ENCODE results near the gene MARCHF9.
A peak's percentile ranks its signal among the peaks of the same experiment; 100 is the strongest.

Gene MARCHF9

DNA sequence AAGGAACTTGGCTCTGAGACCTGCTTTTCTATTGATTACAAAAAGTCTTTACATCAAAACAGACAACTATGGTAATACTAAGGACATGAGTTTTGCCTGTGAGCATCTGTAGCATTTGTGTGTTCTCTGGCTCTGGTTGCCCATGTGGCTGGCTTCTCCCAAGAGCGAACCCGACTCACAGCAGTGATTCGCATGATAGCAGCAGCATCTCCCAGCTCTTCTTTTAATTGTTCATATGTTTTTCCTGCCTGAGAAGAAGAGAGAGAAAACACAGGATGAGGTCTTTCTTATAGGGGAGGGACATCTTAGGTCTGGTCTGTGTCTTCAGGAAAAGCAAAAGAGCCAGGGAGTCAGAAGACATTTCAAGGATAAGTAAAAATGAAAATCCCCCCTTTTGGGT, 46.1 kb downstream of the MARCHF9 start:
- DNase-seq (ENCODE audit: low spot score), result no peak

DNA sequence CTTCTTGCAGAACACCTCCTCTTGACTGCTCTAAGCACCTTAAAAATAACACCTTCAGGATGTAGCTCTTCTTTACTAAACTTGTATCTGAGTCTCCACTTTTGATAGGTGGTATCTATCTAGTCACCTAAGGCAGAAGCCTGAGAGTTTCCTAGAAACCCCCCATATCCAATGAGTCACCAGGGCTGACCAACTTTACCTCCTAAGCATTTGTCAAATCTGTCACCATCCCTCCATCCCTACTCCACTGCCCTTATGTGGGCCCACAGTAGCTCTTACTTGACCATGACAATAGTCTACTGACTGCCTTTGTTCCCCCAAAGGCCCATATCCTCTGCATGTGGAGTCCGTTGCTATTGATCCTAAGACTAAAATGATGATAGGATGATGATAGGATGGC, 47.7 kb downstream of the MARCHF9 start:
- no peak for DNase-seq (ENCODE audit: low spot score)

DNA sequence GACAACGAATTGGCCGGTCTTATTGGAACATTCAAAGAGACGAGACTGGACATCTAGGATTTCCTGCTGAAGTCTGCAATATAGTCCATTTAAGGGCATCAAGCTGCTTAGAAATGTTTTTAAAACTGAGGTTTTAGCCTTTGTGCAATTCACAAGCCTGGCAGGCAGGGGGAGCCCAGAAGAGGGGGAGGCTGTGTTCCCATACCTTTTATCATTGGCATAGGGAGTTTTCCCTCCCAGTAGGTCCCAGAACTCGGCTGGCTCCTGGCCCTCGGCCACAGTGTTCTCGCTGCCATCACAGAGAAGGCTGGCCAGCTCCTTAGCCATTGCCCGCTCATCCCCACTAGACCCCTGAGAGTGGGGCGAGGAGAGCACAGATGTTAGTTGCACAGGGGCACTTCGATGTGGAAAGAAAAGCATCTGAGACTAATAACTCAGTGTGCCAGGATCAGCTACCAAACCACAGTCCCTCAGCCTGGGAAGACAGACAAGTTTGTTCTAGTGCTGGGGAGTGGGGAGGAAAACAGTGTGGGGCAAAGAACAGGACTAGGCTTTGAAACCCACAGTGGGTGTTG, 48.5 kb downstream of the MARCHF9 start:
- DNase-seq (ENCODE audit: low spot score), result peak; percentile 44

DNA sequence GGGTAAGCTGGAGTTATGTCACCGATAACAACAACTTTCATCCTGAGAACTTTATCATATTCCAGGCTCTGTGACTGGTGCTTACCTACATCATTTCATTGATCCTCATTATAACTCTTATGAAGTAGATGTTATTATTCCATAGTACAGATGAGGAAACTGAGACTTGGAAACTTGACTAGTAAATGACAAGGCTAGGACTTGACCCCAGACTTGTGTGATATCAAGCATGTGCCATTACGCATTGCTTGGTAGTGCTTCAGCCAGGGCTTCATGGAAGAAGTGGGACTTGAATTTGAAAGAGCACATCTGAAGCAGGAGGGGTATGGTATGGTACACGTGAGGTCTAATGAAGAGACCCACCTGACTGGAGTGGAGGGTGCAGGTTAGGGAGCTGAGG, 51.8 kb downstream of the MARCHF9 start:
- no peak for DNase-seq (ENCODE audit: low spot score)

DNA sequence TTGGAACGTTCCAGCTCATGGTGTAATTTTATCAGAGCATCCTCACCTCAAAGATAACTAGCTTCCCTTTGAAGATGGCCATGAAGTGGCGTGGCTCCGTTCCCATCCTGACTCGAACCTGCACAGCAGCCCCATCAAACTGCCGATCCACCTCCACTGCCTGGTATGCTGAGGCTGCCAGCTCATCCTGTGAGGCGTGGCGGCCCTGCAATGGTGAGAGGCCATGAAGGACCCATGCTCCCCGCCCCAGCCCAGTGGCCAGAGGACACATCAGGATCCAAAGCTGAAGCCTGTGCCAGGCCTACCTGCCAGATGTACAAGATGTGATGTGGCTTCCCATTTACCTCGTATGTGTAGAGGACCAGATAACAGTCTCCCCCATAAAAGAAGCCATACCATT, 52.4 kb downstream of the MARCHF9 start:
- DNase-seq (ENCODE audit: low spot score), result no peak

DNA sequence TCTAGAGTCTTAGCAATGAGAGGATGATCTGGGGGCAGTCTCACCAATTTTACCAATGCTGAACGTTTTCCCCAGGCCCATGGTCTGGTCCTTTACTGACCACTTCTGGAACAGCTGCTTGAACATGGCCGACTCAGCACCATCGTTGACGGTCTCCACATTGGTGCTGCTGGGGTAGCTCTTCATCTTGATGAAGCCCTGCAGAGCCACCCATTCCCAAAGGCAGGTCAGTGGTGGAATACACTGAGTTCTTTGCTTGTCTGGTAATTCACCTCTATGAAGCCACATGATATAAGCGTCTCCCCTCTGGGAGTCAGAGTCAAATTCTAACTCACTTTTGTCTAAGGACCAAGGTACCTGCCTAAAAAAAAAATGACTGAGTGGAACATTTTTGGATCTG, 53.4 kb downstream of the MARCHF9 start:
- no peak for DNase-seq (ENCODE audit: low spot score)

DNA sequence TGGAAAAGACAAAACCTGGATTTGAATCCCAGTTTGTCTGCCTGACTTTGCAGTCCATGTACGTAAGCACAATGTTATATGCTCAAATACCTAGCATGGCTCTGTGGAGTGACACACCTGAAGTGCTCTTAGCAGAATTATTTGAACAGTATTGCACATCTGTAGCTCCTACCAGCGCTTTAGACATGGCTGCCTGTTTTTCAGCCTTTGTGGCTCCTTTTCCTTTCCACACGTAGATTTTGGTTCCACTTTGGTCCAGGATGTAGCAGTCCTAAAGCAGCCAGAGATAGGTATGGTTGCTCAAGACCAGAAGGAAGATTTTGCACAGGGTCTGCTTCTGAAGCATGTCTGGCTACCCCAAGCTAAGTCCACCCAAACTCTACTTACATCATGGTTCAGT, 54.5 kb downstream of the MARCHF9 start:
- DNase-seq (ENCODE audit: low spot score), result no peak

Data from LoVo (cell line).